Prostate gland (tissue), 2 donors: ENCODE data around the gene CCDC47. TPM values are rescaled to one million over a fixed set of nuclear protein-coding genes. Genes with fewer than 3 reads are reported as not detected.
"Not testable (repeated sequence)": the region's sequence is repeated elsewhere in the genome, so short reads cannot be mapped to it uniquely, and the experiment has no call there.

Experiments used
- DNase-seq: peaks from one replicate; pipeline ENCODE4 v3.0.0-alpha.2; 2019; ENCODE audit warnings: low spot score
- H3K27ac ChIP-seq, 2 donors: fragments of 200-600 bp; sonication (generic); 2 replicates each; pipeline ENCODE4 v1.5.1; 2017 to 2019
- H3K27me3 ChIP-seq: fragments of 200-600 bp; sonication (generic); replicated peaks from 2 replicates; pipeline ENCODE4 v1.5.1; 2019; ENCODE audit not compliant: insufficient read depth
- H3K36me3 ChIP-seq, 2 donors: fragments of 200-600 bp; sonication (generic); 1 replicate in 1 of 2; 2 replicates in 1 of 2; pipeline versions ENCODE4 v1.5.1 to v1.8.1; 2017 to 2019
- H3K4me1 ChIP-seq: fragments of 200-600 bp; sonication (generic); replicated peaks from 2 replicates; pipeline ENCODE4 v1.5.1; 2019
- H3K4me3 ChIP-seq, 2 donors: fragments of 200-600 bp; sonication (generic); 2 replicates each; pipeline ENCODE4 v1.5.1; 2017 to 2019
- H3K9me3 ChIP-seq: fragments of 200-600 bp; sonication (generic); 2 replicates; pipeline ENCODE4 v1.5.1; 2017
- POLR2A ChIP-seq: fragments of 450-650 bp; IDR thresholded peaks from one replicate; pipeline ENCODE4 v1.6.1; 2016; ENCODE audit warnings: antibody characterized with exemption, mild to moderate bottlenecking
- POLR2AphosphoS5 ChIP-seq: sonication (generic); formaldehyde crosslinking; IDR thresholded peaks from one replicate; pipeline ENCODE4 v1.6.1; 2017; ENCODE audit warnings: antibody characterized with exemption
- WGBS: methylation state at CpG from one replicate; pipeline ENCODE4 v1.1.5; 2018; 5-methylcytosine and 5-hydroxymethylcytosine counted together
- intact Hi-C: fragments of 100-400 bp; cut with DNase I; formaldehyde crosslinking; loops from one replicate; pipeline ENCODE4 v1.14.2; 2022
- total RNA-seq, 2 donors: library from RNA; depleted of rRNA; stranded (reverse); fragments of >200 nt; gene quantifications; one replicate each; pipeline ENCODE4 v1.1.0, GENCODE V29; 2016
- TF ChIP-seq, protein P1 (sequence below), 4 experiments: fragments of 200-600 bp in 2 of 4; fragments of 450-650 bp in 2 of 4; sonication (generic) in 2 of 4; IDR thresholded peaks; 1 replicate in 3 of 4; 2 replicates in 1 of 4; pipeline ENCODE4 v1.5.1; 2016 to 2019; ENCODE audit warnings: antibody characterized with exemption in 4 of 4, mild to moderate bottlenecking in 2 of 4, moderate library complexity in 2 of 4

Gene CCDC47
- total RNA-seq, 2 donors from 2014 or later, result 50.3 to 90.8 TPM

- Histone ChIP-seq H3K36me3 (peaks cover 11 to 18% of the 10 kb centered on the region in 2 donors), H3K4me3 (no peak overlapping the region), H3K27me3 (no peaks in the 10 kb centered on the region), H3K9me3 (no peaks in the 10 kb centered on the region), H3K4me1 (no peaks in the 10 kb centered on the region), H3K27ac (no peak overlapping the region)
- intact Hi-C loops, result no loop called here
- TF ChIP-seq, protein P1, sequence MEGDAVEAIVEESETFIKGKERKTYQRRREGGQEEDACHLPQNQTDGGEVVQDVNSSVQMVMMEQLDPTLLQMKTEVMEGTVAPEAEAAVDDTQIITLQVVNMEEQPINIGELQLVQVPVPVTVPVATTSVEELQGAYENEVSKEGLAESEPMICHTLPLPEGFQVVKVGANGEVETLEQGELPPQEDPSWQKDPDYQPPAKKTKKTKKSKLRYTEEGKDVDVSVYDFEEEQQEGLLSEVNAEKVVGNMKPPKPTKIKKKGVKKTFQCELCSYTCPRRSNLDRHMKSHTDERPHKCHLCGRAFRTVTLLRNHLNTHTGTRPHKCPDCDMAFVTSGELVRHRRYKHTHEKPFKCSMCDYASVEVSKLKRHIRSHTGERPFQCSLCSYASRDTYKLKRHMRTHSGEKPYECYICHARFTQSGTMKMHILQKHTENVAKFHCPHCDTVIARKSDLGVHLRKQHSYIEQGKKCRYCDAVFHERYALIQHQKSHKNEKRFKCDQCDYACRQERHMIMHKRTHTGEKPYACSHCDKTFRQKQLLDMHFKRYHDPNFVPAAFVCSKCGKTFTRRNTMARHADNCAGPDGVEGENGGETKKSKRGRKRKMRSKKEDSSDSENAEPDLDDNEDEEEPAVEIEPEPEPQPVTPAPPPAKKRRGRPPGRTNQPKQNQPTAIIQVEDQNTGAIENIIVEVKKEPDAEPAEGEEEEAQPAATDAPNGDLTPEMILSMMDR (IDR thresholded peaks at IDR 0.05), result no peak
- no peak for TF ChIP-seq POLR2AphosphoS5
- no peak for TF ChIP-seq POLR2A
- no peak for DNase-seq
- 88% methylated on average over 3 of the region's 3 CpGs for WGBS
These were observed 25.2 kb upstream of the CCDC47 start for GRCh38 chr17:63798572-63799106.

DNA sequence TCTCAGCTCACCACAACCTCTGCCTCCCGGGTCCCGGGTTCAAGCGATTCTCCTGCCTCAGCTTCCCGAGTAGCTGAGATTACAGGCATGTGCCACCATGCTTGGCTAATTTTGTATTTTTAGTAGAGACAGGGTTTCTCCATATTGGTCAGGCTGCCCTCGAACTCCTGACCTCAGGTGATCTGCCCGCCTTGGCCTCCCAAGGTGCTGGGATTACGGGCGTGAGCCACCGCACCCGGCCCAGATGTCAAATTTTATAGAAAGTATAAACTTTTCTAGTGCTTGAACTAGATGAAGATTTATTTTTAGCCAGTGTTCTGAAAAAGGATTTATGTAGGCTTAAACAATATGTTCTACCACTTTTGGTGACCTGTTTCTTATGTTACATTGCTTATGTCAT lies 23.0 kb upstream of the CCDC47 start:
- H3K27me3 ChIP-seq, intact Hi-C loops, H3K9me3 ChIP-seq, DNase-seq, H3K4me1 ChIP-seq, H3K4me3 ChIP-seq, H3K27ac ChIP-seq: not testable (repeated sequence)
- H3K36me3 ChIP-seq, result peaks cover 5 to 17% of the 10 kb centered on the region in 2 donors
- WGBS, result 93% methylated on average over 10 of the region's 10 CpGs

GRCh38 chr17:63792055-63792729 lies 18.8 kb upstream of the CCDC47 start:
- peaks cover 0 to 12% of the 10 kb centered on the region in 2 donors for H3K36me3 ChIP-seq

GRCh38 chr17:63790057-63790456 lies 16.7 kb upstream of the CCDC47 start:
- Histone ChIP-seq H3K4me1 (no peaks in the 10 kb centered on the region), H3K9me3 (no peaks in the 10 kb centered on the region), H3K36me3 (peaks cover 0 to 7% of the 10 kb centered on the region in 2 donors), H3K4me3 (no peak overlapping the region), H3K27ac (no peak overlapping the region), H3K27me3 (no peaks in the 10 kb centered on the region)
- TF ChIP-seq, protein P1 (IDR thresholded peaks at IDR 0.05), result no peak
- no peak for TF ChIP-seq POLR2A
- TF ChIP-seq POLR2AphosphoS5, result no peak
- intact Hi-C loops, result no loop called here
- DNase-seq, result no peak
- WGBS, result 94% methylated on average over 6 of the region's 6 CpGs

More at GRCh38 chr17:63792055-63792729, 18.8 kb upstream of the CCDC47 start:
- no peaks in the 10 kb centered on the region for H3K9me3 ChIP-seq
- H3K4me1 ChIP-seq, result no peaks in the 10 kb centered on the region
- no peaks in the 10 kb centered on the region for H3K27me3 ChIP-seq
- TF ChIP-seq POLR2A, result no peak
- TF ChIP-seq, protein P1 (IDR thresholded peaks at IDR 0.05), result no peak
- no peak for TF ChIP-seq POLR2AphosphoS5
- H3K27ac ChIP-seq, result no peak overlapping the region
- intact Hi-C loops, result no loop called here
- no peak overlapping the region for H3K4me3 ChIP-seq
- 47% methylated on average over 3 of the region's 3 CpGs for WGBS
- no peak for DNase-seq

DNA sequence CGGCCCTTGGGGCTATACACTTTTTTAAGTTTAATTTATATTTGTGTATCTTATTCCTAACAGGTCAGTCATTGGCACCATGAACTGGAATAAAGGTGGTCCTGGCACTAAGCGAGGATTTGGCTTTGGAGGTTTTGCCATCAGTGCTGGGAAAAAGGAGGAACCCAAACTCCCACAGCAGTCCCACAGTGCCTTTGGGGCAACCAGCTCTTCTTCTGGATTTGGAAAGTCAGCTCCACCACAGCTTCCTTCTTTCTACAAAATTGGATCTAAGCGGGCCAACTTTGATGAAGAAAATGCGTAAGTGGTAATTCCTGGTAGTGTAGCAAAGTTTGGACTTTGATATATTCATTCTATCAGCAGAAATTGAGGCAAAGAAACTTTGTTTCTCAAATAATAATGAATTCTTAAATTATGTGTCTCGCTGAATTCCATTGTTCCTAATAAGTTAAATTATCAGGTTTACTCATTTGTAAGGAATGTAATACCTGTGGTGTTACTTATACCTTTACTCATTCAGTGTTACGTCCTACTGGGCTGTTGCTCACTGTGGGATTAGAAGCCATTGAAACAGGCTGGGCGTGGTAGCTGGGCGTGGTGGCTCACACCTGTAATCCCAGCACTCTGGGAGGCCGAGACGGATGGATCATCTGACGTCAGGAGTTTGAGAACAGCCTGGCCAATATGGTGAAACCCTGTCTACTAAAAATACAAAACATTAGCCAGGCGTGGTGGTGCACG lies 13.7 kb upstream of the CCDC47 start:
- TF ChIP-seq POLR2A, result no peak
- no peak for TF ChIP-seq POLR2AphosphoS5
- TF ChIP-seq, protein P1 (IDR thresholded peaks at IDR 0.05), result no peak
- no peak for DNase-seq
- no peaks in the 10 kb centered on the region for H3K27me3 ChIP-seq
- no peaks in the 10 kb centered on the region for H3K9me3 ChIP-seq
- no peaks in the 10 kb centered on the region for H3K4me1 ChIP-seq
- intact Hi-C loops, result no loop called here
- H3K36me3 ChIP-seq, result peaks cover 0 to 3% of the 10 kb centered on the region in 2 donors
- H3K27ac ChIP-seq, result no peak overlapping the region
- 96% methylated on average over 13 of the region's 13 CpGs for WGBS
- no peak overlapping the region for H3K4me3 ChIP-seq
